H54 (cell line): Measurements from ENCODE around the gene PDE4D.
A peak's percentile ranks its signal among the peaks of the same experiment; 100 is the strongest.

ENCODE experiments used
- DNase-seq: peaks from one replicate; pipeline ENCODE4 v3.0.0; 2011; ENCODE audit warnings: low spot score, mixed read lengths; ENCODE audit not compliant: insufficient read length
- FAIRE-seq: peaks from 3 replicates; lab custom pipeline; 2011; peaks lifted over from hg19 to GRCh38; lab: Jason Lieb, UNC
- POLR2A ChIP-seq: IDR thresholded peaks from 2 replicates; pipeline ENCODE4 v1.6.1; 2011; ENCODE audit warnings: low read depth, mild to moderate bottlenecking, low read length

Gene PDE4D

DNA sequence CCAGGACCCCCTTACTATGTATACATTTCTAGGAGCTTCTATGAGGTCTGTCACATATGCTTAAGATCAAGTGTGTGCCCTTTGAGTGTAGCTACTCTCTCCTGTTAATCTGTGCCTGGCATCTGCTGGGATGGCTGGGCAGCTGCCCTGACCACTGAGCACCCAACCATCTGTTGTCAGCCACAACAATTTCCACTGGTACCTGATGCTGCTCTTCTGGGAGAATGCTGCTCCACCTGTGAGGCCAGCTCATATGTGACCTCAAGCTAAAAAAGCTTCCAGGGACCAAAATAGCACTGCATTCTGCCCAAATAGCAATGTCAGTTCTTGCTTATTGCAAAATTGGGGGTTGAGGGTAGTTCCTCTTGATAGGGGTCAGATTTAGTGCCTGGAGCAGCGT is 715.0 kb downstream of the PDE4D start:
- TF ChIP-seq POLR2A, result no peak
- FAIRE-seq (no peak), DNase-seq (no peak)

DNA sequence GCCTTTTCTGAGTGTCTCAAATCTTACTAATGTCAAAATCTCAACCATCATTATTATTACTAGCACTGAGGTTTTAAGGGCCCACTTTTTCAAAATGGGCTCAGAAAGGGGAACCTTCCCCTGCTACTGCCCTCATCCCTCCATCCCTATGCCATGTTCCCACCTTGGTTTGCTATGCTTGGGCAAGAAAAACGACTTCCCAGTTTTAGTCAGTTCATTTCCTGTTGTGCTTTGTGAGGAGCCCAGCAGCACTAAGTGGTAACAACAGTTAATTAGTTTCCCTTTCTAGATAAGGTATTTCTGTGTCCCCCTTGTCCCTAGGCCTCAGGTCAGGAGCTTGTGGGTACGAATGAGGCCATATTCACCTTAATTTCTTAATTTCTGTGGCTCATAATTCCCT is 715.5 kb downstream of the PDE4D start:
- no peak for TF ChIP-seq POLR2A
- DNase-seq (no peak), FAIRE-seq (no peak)

- TF ChIP-seq POLR2A, result no peak
- FAIRE-seq (no peak), DNase-seq (no peak)
Observed at GRCh38 chr5:59177644-59178043, 715.9 kb downstream of the PDE4D start.

DNA sequence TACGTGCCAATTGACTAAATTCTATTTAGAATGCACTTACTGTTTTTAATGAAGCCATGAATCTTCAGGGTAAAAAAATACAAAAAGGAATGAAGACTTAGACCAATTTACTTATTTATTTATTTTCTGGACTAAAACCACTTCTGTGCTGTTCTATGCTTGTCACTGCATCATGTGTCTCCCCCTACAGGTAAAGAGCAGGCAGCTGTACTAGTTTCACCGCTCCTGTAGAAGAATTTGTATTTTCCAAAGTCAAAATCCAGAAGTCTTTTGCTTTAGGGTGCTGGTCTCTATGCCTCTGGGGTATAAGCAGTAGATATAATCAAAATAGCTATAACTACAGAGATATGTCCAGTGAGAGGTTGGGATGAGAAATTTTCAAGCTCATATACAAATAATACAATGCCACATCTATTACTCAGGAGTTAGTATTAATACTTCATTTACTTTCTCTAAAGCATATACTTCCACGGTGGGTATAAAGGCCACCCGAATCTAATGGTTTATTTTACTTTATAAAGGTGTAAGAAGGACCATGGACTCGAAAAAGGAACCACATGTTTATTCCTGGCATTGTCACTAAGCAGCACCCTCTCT is 719.2 kb downstream of the PDE4D start:
- peak; percentile 10 for DNase-seq
- no peak for FAIRE-seq
- TF ChIP-seq POLR2A, result no peak

- TF ChIP-seq POLR2A, result no peak
- DNase-seq (no peak), FAIRE-seq (no peak)
Observed at GRCh38 chr5:59173578-59173977, 719.9 kb downstream of the PDE4D start.

- DNase-seq (no peak), FAIRE-seq (no peak)
- TF ChIP-seq POLR2A, result no peak
Observed at GRCh38 chr5:59171131-59171530, 722.4 kb downstream of the PDE4D start.

DNA sequence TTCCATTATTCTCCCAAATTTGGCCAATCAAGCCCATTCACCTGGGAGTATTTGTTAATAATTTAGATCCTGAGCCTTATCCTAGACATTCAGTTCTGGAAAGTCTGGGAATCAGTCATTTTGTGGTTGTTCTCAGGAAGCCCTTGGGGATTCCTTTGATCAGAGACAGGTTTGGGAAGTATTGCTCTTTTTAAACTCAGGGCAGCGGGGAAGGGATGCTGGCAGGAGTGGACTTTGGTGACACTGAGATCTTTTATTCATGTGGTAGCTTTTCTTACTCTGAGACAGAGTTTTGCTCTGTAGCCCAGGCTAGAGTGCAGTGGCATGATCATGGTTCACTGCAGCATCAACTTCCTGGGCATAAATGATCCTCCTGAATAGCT is 723.8 kb downstream of the PDE4D start:
- TF ChIP-seq POLR2A, result no peak
- DNase-seq (no peak), FAIRE-seq (no peak)

GRCh38 chr5:59169081-59169767 is 724.3 kb downstream of the PDE4D start:
- DNase-seq, result no peak
- FAIRE-seq, result no peak
- no peak for TF ChIP-seq POLR2A

- FAIRE-seq, result no peak
- no peak for DNase-seq
- no peak for TF ChIP-seq POLR2A
Observed at GRCh38 chr5:59168067-59168466, 725.5 kb downstream of the PDE4D start.

DNA sequence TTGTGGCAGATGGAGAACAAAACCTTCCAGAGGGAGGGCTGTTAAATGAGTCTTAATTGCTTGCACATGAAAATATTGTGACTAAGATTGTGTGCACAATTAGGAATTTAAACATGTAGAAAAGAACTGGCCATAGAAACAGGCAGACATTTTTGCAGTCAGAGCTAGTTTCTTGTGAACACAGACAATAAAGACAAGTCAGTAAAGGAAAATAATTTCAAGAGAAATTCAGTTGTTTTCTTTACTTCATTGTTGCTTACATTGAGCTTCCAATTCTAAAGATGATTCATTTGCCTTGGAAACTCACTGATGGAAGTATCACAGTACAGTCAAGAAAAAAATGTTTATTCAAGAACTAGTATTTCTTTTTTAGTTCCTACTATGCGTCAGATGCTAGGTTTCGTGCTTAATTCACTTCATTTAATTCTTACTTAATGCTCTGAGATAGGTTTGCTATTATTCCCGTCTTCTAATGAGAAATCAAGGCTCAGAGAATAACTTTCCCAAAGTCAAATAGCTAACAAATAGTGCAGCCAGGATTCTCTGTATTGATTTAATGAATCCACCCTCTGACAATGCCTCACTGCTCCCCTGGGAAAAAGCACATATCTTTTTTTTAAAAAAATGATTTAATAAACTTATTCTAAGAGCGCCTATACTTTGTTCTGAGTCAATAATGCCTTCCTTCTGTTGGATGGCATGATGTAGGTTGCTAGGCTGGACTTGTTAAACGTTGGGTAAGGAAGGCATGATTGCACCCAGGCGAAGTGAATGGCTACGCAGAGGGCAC is 729.3 kb downstream of the PDE4D start:
- FAIRE-seq, result no peak
- no peak for DNase-seq
- TF ChIP-seq POLR2A, result no peak

DNA sequence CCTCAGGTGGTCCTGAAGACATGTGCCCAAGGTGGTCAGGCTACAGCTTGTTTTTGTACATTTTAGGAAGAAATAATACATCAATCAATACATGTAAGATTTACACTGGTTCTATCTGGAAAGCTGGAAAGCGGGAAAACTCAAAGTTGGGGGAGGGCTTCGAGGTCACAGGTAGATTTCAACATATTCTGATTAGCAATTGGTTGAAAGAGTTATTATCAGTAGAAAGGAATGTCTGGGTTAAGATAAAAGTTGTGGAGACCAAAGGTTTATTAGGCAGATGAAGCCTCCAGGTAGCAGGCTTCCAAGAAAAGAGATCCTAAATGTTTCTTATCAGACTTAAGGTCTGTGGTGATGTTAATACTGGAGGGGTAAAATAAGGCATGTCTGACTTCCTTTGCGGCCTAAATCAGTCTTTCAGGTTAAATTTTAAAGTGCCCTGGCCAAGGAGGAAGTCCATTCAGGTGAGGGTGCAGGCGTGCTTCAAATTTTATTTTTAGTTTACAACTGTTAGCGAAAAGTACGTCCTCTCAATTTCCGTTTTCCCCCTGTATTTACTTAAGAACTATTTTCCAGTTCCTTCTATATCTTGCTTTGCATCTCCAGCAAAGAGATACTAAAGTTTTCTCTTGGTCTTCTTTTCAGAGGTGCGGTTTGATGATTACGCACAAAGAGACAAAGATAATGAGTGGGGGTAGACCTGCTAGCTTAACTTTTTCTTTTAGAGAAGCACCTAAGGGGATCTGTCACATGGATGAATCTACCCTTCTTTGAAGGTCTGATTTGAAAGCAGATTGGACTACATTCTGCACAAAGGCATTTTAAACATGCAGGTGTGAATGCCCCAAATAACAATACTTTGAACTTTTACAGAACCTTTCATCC is 732.1 kb downstream of the PDE4D start:
- no peak for FAIRE-seq
- no peak for TF ChIP-seq POLR2A
- no peak for DNase-seq

GRCh38 chr5:59158637-59159391 is 734.7 kb downstream of the PDE4D start:
- FAIRE-seq (no peak), DNase-seq (no peak)
- no peak for TF ChIP-seq POLR2A

DNA sequence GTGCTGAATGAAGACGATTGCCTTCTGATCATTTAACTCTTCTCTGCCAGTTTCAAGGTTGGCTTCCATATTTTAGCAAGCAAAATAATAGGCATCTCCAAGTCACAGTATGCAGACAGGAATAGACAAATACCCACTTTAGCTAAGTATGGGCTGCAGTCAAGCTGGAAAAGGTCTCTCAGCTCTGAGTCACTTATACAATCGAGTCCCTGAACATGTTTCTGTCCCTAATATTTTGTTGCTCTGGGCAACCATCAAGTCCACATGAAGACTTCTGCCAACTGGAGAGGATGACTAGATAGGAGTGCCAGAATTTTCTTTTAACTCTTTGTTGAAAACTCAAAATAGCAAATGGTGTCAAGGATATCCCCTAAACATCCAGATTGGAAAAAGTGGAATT is 735.4 kb downstream of the PDE4D start:
- DNase-seq, result no peak
- no peak for FAIRE-seq
- TF ChIP-seq POLR2A, result no peak
